Erythroblast (primary cell): ENCODE measurements around the gene NDFIP2.
A peak's percentile ranks its signal among the peaks of the same experiment; 100 is the strongest.

Experiments used
- DNase-seq, 2 experiments: peaks; one replicate each; lab custom pipeline; 2025; lab: John Stamatoyannopoulos, UW
- GATA1 ChIP-seq: IDR thresholded peaks from 2 replicates; pipeline ENCODE4 v1.6.1; 2011; ENCODE audit warnings: low read depth, mild to moderate bottlenecking, control low read depth, low read length, moderate library complexity
- POLR2A ChIP-seq: IDR thresholded peaks from 2 replicates; pipeline ENCODE4 v1.6.1; 2011; ENCODE audit warnings: mild to moderate bottlenecking, low read length

NDFIP2 gene

GRCh38 chr13:79475569-79475968 lies 5.4 kb upstream of the NDFIP2 start:
- TF ChIP-seq GATA1 = no peak
- TF ChIP-seq POLR2A = no peak
- no peak for DNase-seq

GRCh38 chr13:79477968-79478367 lies 3.0 kb upstream of the NDFIP2 start:
- no peak for DNase-seq
- no peak for TF ChIP-seq POLR2A
- no peak for TF ChIP-seq GATA1

- DNase-seq = no peak
These were observed 1.1 kb upstream of the NDFIP2 start for GRCh38 chr13:79479882-79480281.

DNA sequence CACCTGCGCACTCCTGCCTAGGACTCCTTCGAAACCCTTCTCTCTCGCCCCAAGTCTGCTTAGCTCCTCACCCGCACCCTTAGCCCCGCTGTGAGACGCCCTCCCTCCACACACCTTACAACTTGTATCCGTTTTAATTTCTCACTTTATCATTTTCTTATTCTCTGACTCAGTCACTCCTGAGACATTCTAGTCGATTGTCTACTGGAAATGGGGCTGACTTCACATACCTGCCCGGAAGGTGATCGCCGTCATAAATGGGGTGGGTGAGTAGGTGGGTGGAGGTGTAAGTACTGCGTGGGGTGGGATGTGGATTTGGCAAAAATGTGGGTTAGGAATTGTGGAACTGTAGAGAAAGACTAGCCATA lies 714 bp downstream of the NDFIP2 start:
- peak; percentile 57 to 69 for DNase-seq
- TF ChIP-seq GATA1 (no peak), POLR2A (no peak)

More at GRCh38 chr13:79479882-79480281, 1.1 kb upstream of the NDFIP2 start:
- TF ChIP-seq GATA1 = no peak

DNA sequence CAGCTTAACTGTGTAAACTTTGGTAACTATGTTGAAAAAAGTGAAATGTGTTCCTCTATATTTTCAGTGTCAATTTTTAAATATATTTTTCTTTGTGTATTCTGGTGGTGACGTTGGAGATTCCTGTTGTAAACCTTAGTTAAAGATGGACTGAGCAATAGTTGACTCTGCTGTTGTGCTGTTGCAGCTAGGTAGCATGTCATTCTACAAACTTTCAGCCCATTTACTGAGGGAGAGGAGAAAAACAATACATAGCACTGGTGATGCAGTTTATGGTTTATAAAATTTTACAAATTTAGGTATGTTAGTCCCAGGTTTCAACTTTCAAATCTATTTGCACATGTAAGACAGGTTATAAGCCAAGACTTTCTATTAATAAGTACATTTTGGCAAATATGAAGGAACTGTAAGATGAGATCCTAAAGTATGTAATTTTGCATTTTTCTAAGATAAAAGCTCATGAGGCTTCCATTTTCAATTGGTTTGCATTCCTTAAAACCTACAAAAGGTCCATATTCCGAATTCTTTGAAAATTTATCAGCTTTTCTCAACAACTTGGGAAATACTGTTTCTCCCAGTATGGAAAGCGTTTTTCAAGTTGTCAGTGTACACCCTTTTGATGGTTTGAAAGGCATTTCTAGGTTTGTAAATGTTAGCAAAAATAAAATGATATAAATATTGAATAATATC lies 1.5 kb downstream of the NDFIP2 start:
- no peak for TF ChIP-seq POLR2A
- TF ChIP-seq GATA1 = no peak
- DNase-seq = peak; percentile 15 to 25

DNA sequence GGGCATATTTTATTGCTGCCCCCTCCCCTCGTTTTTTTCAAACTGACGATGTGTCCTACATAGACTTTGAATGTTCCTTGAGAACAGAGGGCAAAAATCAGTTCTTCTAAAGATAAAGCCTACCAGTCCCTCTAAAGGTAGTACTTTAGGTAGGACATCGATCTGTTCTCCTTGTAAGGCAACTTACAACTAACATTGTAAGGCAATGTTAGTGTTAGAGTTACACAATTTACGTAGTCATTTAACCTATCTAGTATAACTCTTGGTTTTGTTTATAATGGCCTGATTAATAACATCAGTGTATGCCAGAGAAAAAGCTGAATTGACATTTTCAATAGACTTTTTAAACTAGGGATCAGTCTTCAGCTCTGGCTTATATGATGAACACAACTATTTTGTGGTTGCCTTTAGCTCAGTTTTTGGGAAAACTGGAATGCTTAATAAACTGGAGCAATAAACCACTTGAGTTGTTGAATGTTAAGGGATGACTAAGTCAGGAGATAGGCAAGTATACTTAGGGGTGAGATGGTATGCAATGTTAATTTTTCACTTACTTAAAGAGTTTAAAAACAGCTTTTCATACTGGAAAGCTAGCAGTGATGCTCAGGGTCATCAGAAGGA lies 2.2 kb downstream of the NDFIP2 start:
- DNase-seq = no peak
- TF ChIP-seq POLR2A (no peak), GATA1 (no peak)

DNA sequence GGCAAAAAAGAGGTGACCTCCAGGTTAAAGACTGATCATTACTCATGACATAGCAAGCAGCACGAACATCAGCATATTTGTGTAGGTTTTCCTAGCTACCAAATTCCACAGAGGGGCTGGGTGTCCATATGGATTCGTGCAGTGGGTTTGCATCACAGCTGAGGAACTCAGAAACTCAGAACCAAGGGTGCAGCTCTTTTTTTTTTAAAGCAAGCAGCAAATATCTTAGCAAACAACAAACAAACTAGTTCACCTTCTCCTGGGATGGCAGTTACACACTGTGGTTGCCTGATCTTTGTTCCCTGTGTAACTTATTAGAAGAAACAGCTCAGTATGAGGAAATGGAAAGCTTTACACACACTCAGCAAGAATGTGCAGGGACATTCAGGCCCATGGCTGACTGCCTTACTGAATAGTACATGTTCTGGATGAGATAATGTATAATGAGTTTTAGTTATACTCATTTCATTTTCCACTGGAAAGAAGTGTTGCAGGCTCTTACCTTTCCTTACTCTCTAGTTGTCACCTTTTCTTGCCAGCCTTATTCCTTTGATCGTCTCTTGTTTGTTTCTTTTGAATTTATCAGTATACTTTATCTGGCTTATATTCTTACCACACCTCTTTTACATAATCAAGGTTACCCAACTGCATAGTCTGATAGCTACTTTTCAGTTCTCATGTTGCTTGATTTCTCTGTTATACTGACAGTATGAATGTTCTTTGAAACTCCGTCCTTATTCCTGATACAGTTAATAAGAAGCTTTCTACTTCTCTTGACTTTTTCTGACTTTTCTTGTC lies 4.3 kb downstream of the NDFIP2 start:
- DNase-seq = peak; percentile 15 to 21
- TF ChIP-seq POLR2A = no peak
- TF ChIP-seq GATA1 = no peak

GRCh38 chr13:79486433-79487188 lies 5.7 kb downstream of the NDFIP2 start:
- no peak for DNase-seq
- TF ChIP-seq GATA1 (no peak), POLR2A (no peak)

- no peak for DNase-seq
- TF ChIP-seq POLR2A (no peak), GATA1 (no peak)
These were observed 9.4 kb downstream of the NDFIP2 start for GRCh38 chr13:79490326-79490725.

- no peak for TF ChIP-seq GATA1
- no peak for TF ChIP-seq POLR2A
- DNase-seq = no peak
These were observed 9.9 kb downstream of the NDFIP2 start for GRCh38 chr13:79490824-79491223.

- DNase-seq = no peak
- TF ChIP-seq POLR2A (no peak), GATA1 (no peak)
These were observed 10.8 kb downstream of the NDFIP2 start for GRCh38 chr13:79491715-79492114.

DNA sequence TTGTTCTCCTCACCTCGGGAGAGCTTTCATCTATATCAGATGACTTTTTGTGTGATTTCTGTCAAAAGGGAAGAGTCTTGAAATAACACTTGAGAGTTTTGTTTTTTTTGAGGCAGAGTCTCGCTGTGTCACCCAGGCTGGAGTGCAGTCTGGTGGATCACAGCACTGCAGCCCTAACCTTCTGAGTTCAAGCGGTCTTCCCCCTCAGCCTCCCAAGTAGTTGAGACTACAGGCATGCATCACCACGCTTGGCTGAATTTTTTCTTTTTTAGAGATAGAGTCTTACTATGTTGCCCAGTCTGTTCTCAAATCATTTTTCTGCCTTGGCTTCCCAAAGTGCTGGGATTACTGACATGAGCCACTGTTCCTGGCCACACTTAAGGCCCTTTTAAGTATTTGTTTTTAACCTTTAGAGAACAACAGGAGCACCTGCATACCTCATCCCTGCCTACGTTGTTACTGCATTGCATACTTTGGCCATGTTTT lies 11.4 kb downstream of the NDFIP2 start:
- DNase-seq = no peak
- TF ChIP-seq POLR2A = no peak
- TF ChIP-seq GATA1 = no peak

DNA sequence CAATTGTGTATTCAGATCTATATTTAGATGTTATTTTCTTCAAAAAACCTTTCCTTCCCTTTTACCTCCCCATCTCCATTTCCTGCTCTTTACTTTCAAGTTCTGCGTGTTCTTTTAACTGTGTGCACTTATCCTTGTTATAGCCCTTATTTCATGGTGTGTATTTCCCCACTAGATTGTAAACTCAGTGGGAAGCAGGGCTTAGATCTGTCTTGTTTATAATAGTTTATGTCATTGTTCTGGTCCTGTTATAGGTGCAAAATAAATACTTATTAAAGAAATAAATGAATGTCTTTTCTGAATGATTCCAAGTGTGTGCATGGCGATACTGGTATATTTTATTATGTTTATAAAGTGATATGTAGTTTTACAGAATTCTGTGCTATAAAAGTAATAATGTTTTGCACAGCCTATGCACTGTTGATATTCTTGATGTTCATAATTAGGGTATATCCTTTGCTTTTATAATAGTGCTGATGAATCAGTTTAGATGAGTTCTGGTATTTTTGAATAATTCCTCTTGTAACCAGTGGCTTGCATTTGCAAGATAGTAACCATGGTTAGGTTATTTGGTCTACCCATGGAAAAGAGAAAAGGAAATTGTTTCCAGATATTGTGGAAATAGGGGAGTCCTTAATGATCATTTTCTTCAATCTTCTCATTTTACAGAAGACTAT lies 12.1 kb downstream of the NDFIP2 start:
- no peak for DNase-seq
- TF ChIP-seq POLR2A (no peak), GATA1 (no peak)
